Liver (tissue), 9 donors: ENCODE data around the gene EBLN2. TPM values are rescaled to one million over a fixed set of nuclear protein-coding genes. Genes with fewer than 3 reads are reported as not detected.

ENCODE experiments used
- DNase-seq: peaks from one replicate; pipeline ENCODE4 v3.0.0-alpha.2; 2017; ENCODE audit warnings: low spot score
- H3K27ac ChIP-seq, 2 donors: one replicate each; pipeline ENCODE4 v1.7.0; 2013; ENCODE audit warnings: inconsistent platforms in 2 of 2, low read length in 2 of 2, control low read depth in 1 of 2, low read depth in 1 of 2, mild to moderate bottlenecking in 1 of 2
- H3K27me3 ChIP-seq, 4 donors: one replicate each; pipeline versions ENCODE4 v1.6.1 to v1.7.0; 2013; ENCODE audit warnings: low read length in 3 of 4, inconsistent platforms in 1 of 4, mild to moderate bottlenecking in 1 of 4, moderate library complexity in 1 of 4; ENCODE audit not compliant: control insufficient read depth in 4 of 4, insufficient read depth in 4 of 4
- H3K36me3 ChIP-seq, 4 donors: one replicate each; pipeline versions ENCODE4 v1.6.1 to v1.7.0; 2013; ENCODE audit warnings: low read length in 3 of 4, mild to moderate bottlenecking in 3 of 4, low read depth in 1 of 4, moderate library complexity in 1 of 4; ENCODE audit not compliant: control insufficient read depth in 4 of 4, insufficient read depth in 3 of 4
- H3K4me1 ChIP-seq, 4 donors: one replicate each; pipeline versions ENCODE4 v1.6.1 to v1.7.0; 2013; ENCODE audit warnings: low read length in 3 of 4, mild to moderate bottlenecking in 3 of 4, moderate library complexity in 1 of 4; ENCODE audit not compliant: control insufficient read depth in 4 of 4, insufficient read depth in 4 of 4
- H3K4me3 ChIP-seq, 3 donors: one replicate each; pipeline versions ENCODE4 v1.6.1 to v1.7.0; 2013; ENCODE audit warnings: low read length in 3 of 3, control low read depth in 1 of 3, low read depth in 1 of 3, mild to moderate bottlenecking in 1 of 3
- H3K9ac ChIP-seq, 2 donors: one replicate each; pipeline ENCODE4 v1.7.0; 2013; ENCODE audit warnings: low read length in 2 of 2, mild to moderate bottlenecking in 2 of 2, moderate library complexity in 2 of 2, control low read depth in 1 of 2, low read depth in 1 of 2
- H3K9me3 ChIP-seq, 4 donors: one replicate each; pipeline versions ENCODE4 v1.6.1 to v1.7.0; 2013; ENCODE audit warnings: low read length in 3 of 4; ENCODE audit not compliant: control insufficient read depth in 4 of 4
- EGR1 ChIP-seq, 2 donors: IDR thresholded peaks; 2 replicates each; pipeline ENCODE4 v1.6.1; 2016 to 2018; ENCODE audit warnings: antibody characterized with exemption in 2 of 2, low read depth in 2 of 2
- FOXA1 ChIP-seq: IDR thresholded peaks from 2 replicates; pipeline ENCODE4 v1.6.1; 2016; ENCODE audit warnings: antibody characterized with exemption
- FOXA2 ChIP-seq: IDR thresholded peaks from 2 replicates; pipeline ENCODE4 v1.6.1; 2016; ENCODE audit warnings: antibody characterized with exemption
- GABPA ChIP-seq, 2 donors: IDR thresholded peaks in 1 of 2; conservative IDR thresholded peaks in 1 of 2; 2 replicates each; pipeline ENCODE4 v1.6.1; 2016; ENCODE audit warnings: antibody characterized with exemption in 2 of 2, mild to moderate bottlenecking in 1 of 2, moderate library complexity in 1 of 2
- HNF4A ChIP-seq, 2 donors: conservative IDR thresholded peaks; 2 replicates each; pipeline ENCODE4 v1.6.1; 2016; ENCODE audit warnings: antibody characterized with exemption in 2 of 2, mild to moderate bottlenecking in 2 of 2
- HNF4G ChIP-seq: IDR thresholded peaks from 2 replicates; pipeline ENCODE4 v1.6.1; 2016; ENCODE audit warnings: antibody characterized with exemption
- JUND ChIP-seq, 2 donors: IDR thresholded peaks; 2 replicates each; pipeline ENCODE4 v1.6.1; 2016; ENCODE audit warnings: antibody characterized with exemption in 2 of 2
- NR2F2 ChIP-seq: IDR thresholded peaks from 2 replicates; pipeline ENCODE4 v1.6.1; 2016; ENCODE audit warnings: antibody characterized with exemption
- RAD21 ChIP-seq, 2 donors: IDR thresholded peaks; 2 replicates each; pipeline ENCODE4 v1.6.1; 2016; ENCODE audit warnings: antibody characterized with exemption in 2 of 2, mild to moderate bottlenecking in 2 of 2
- RXRA ChIP-seq, 2 donors: IDR thresholded peaks; 2 replicates each; pipeline ENCODE4 v1.6.1; 2017 to 2018; ENCODE audit warnings: antibody characterized with exemption in 2 of 2, mild to moderate bottlenecking in 1 of 2
- SP1 ChIP-seq: IDR thresholded peaks from 2 replicates; pipeline ENCODE4 v1.6.1; 2018; ENCODE audit warnings: antibody characterized with exemption, mild to moderate bottlenecking
- TAF1 ChIP-seq: conservative IDR thresholded peaks from 2 replicates; pipeline ENCODE4 v1.6.1; 2016; ENCODE audit warnings: antibody characterized with exemption, mild to moderate bottlenecking
- YY1 ChIP-seq: IDR thresholded peaks from 2 replicates; pipeline ENCODE4 v1.6.1; 2016; ENCODE audit warnings: antibody characterized with exemption, mild to moderate bottlenecking
- WGBS: extraction: QIAGEN DNeasy Blood & Tissue Kit; methylation state at CpG from one replicate; pipeline ENCODE4 v1.1.7; 2013; 5-methylcytosine and 5-hydroxymethylcytosine counted together
- polyA plus RNA-seq, 2 donors: library from polyadenylated mRNA; stranded (reverse) in 1 of 2; unstranded in 1 of 2; fragments of 200-250 nt in 1 of 2; fragments of >200 nt in 1 of 2; fragmentation: Nextera tagmentation in 1 of 2; extraction: Ambion mirVana in 1 of 2; gene quantifications; one replicate each; pipeline versions ENCODE4 v1.2.1 to v1.2.3, GENCODE V29; 2013 to 2015
- total RNA-seq, 2 donors: library from RNA; depleted of rRNA; stranded (reverse); fragments of >200 nt; gene quantifications; one replicate each; pipeline ENCODE4 v1.2.3, GENCODE V29; 2014
- TF ChIP-seq, protein P1 (sequence below): IDR thresholded peaks from 2 replicates; pipeline ENCODE4 v1.6.1; 2016; ENCODE audit warnings: antibody characterized with exemption
- TF ChIP-seq, protein P2 (sequence below): fragments of 150-350 bp; IDR thresholded peaks from 2 replicates; pipeline ENCODE4 v1.5.1; 2017; ENCODE audit warnings: improper control_type of control experiment, low read depth, low read length; ENCODE audit not compliant: missing input control
- TF ChIP-seq, protein P3 (sequence below): IDR thresholded peaks from 2 replicates; pipeline ENCODE4 v1.6.1; 2016; ENCODE audit warnings: antibody characterized with exemption, mild to moderate bottlenecking
- TF ChIP-seq, protein P4 (sequence below): IDR thresholded peaks from 2 replicates; pipeline ENCODE4 v1.6.1; 2016; ENCODE audit warnings: antibody characterized with exemption
- TF ChIP-seq, protein P5 (sequence below): IDR thresholded peaks from 2 replicates; pipeline ENCODE4 v1.6.1; 2016; ENCODE audit warnings: antibody characterized with exemption
- donor health status: healthy.
- donor health status: healthy.
- donor health status: healthy.
- donor health status: healthy.
- donor health status: healthy.

Gene EBLN2
- total and polyA plus RNA-seq, 4 donors = 0.31 to 7.2 (median 2.0) TPM

DNA sequence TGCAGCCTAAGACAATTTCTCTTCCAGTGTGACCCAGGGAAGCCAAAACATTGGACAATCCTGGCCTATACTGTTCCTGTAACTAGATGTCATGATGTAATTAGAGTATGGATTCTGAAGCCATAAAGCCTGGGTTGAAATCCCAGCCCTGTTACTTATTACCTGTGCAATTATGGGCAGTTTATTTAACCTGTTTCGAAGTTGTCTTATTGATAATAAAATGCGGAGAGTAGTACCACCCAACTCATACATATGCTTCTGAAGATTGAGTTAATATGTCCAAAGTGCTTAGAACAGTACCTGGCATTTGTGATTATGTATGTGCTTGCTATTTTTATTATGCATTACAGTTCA lies 34.7 kb upstream of the EBLN2 start:
- no peak overlapping the region for H3K27ac ChIP-seq
- no peak overlapping the region for H3K4me3 ChIP-seq
- no peak for DNase-seq
- H3K36me3 ChIP-seq = no peaks in the 10 kb centered on the region
- TF ChIP-seq YY1 (no peak), RXRA (IDR thresholded peaks at IDR 0.05) (no peak), TAF1 (no peak), JUND (IDR thresholded peaks at IDR 0.05) (no peak), HNF4G (no peak), FOXA2 (no peak), NR2F2 (no peak), RAD21 (IDR thresholded peaks at IDR 0.05) (no peak), HNF4A (conservative IDR thresholded peaks at IDR 0.05) (no peak), SP1 (no peak), EGR1 (IDR thresholded peaks at IDR 0.05; ENCODE audit: low read depth in 2 of 2) (no peak), GABPA (IDR thresholded peaks at IDR 0.05 in 1 of 2, conservative IDR thresholded peaks at IDR 0.05 in 1 of 2) (no peak), FOXA1 (no peak)
- TF ChIP-seq, protein P1, sequence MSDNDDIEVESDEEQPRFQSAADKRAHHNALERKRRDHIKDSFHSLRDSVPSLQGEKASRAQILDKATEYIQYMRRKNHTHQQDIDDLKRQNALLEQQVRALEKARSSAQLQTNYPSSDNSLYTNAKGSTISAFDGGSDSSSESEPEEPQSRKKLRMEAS = no peak
- TF ChIP-seq, protein P2, sequence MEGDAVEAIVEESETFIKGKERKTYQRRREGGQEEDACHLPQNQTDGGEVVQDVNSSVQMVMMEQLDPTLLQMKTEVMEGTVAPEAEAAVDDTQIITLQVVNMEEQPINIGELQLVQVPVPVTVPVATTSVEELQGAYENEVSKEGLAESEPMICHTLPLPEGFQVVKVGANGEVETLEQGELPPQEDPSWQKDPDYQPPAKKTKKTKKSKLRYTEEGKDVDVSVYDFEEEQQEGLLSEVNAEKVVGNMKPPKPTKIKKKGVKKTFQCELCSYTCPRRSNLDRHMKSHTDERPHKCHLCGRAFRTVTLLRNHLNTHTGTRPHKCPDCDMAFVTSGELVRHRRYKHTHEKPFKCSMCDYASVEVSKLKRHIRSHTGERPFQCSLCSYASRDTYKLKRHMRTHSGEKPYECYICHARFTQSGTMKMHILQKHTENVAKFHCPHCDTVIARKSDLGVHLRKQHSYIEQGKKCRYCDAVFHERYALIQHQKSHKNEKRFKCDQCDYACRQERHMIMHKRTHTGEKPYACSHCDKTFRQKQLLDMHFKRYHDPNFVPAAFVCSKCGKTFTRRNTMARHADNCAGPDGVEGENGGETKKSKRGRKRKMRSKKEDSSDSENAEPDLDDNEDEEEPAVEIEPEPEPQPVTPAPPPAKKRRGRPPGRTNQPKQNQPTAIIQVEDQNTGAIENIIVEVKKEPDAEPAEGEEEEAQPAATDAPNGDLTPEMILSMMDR = no peak
- TF ChIP-seq, protein P3, sequence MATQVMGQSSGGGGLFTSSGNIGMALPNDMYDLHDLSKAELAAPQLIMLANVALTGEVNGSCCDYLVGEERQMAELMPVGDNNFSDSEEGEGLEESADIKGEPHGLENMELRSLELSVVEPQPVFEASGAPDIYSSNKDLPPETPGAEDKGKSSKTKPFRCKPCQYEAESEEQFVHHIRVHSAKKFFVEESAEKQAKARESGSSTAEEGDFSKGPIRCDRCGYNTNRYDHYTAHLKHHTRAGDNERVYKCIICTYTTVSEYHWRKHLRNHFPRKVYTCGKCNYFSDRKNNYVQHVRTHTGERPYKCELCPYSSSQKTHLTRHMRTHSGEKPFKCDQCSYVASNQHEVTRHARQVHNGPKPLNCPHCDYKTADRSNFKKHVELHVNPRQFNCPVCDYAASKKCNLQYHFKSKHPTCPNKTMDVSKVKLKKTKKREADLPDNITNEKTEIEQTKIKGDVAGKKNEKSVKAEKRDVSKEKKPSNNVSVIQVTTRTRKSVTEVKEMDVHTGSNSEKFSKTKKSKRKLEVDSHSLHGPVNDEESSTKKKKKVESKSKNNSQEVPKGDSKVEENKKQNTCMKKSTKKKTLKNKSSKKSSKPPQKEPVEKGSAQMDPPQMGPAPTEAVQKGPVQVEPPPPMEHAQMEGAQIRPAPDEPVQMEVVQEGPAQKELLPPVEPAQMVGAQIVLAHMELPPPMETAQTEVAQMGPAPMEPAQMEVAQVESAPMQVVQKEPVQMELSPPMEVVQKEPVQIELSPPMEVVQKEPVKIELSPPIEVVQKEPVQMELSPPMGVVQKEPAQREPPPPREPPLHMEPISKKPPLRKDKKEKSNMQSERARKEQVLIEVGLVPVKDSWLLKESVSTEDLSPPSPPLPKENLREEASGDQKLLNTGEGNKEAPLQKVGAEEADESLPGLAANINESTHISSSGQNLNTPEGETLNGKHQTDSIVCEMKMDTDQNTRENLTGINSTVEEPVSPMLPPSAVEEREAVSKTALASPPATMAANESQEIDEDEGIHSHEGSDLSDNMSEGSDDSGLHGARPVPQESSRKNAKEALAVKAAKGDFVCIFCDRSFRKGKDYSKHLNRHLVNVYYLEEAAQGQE = no peak
- TF ChIP-seq, protein P4, sequence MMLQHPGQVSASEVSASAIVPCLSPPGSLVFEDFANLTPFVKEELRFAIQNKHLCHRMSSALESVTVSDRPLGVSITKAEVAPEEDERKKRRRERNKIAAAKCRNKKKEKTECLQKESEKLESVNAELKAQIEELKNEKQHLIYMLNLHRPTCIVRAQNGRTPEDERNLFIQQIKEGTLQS = no peak
- TF ChIP-seq, protein P5, sequence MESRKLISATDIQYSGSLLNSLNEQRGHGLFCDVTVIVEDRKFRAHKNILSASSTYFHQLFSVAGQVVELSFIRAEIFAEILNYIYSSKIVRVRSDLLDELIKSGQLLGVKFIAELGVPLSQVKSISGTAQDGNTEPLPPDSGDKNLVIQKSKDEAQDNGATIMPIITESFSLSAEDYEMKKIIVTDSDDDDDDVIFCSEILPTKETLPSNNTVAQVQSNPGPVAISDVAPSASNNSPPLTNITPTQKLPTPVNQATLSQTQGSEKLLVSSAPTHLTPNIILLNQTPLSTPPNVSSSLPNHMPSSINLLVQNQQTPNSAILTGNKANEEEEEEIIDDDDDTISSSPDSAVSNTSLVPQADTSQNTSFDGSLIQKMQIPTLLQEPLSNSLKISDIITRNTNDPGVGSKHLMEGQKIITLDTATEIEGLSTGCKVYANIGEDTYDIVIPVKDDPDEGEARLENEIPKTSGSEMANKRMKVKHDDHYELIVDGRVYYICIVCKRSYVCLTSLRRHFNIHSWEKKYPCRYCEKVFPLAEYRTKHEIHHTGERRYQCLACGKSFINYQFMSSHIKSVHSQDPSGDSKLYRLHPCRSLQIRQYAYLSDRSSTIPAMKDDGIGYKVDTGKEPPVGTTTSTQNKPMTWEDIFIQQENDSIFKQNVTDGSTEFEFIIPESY = no peak
- H3K9me3 ChIP-seq = no peaks in the 10 kb centered on the region
- H3K27me3 ChIP-seq = no peaks in the 10 kb centered on the region
- whole genome bisulfite sequencing = 93% methylated on average over 2 of the region's 2 CpGs
- H3K9ac ChIP-seq = no peak overlapping the region
- H3K4me1 ChIP-seq = peaks cover 5 to 27% (median 20%) of the 10 kb centered on the region in 4 donors

DNA sequence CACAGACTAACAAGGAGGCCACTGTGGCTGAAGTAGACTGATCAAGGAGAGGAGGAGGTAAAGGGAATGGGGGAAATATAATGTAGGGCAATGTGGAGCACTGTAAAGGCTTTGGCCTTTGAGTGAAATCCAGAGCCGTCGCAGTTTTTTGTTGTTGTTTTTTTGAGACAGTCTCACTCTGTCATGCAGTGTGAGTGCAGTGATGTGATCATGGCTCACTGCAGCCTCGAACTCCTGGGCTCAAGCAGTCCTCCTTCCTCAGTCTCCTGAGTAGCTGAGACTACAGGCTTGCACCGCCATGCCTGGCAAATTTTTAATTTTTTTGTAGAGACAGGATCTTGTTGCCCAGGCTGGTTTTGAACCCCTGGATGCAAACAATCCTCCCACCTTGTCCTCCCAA lies 32.7 kb upstream of the EBLN2 start:
- H3K9ac ChIP-seq = no peak overlapping the region
- no peak for DNase-seq
- peaks cover 4 to 33% (median 21%) of the 10 kb centered on the region in 4 donors for H3K4me1 ChIP-seq
- H3K27ac ChIP-seq = peak overlapping the region in 1 of 2 donors; percentile 6
- whole genome bisulfite sequencing = 79% methylated on average over 4 of the region's 4 CpGs
- H3K36me3 ChIP-seq = no peaks in the 10 kb centered on the region
- H3K9me3 ChIP-seq = no peaks in the 10 kb centered on the region
- no peak overlapping the region for H3K4me3 ChIP-seq
- H3K27me3 ChIP-seq = no peaks in the 10 kb centered on the region
- TF ChIP-seq RXRA (IDR thresholded peaks at IDR 0.05) (no peak), GABPA (IDR thresholded peaks at IDR 0.05 in 1 of 2, conservative IDR thresholded peaks at IDR 0.05 in 1 of 2) (no peak), FOXA1 (no peak), RAD21 (IDR thresholded peaks at IDR 0.05) (no peak), EGR1 (IDR thresholded peaks at IDR 0.05; ENCODE audit: low read depth in 2 of 2) (no peak), HNF4G (no peak), JUND (IDR thresholded peaks at IDR 0.05) (no peak)
- TF ChIP-seq, protein P4 = no peak
- TF ChIP-seq, protein P5 = no peak
- TF ChIP-seq, protein P3 = no peak
- TF ChIP-seq, protein P1 = no peak
